Pancreas (tissue), 10 donors: Measurements from ENCODE around the gene MICAL3. TPM values are rescaled to one million over a fixed set of nuclear protein-coding genes. Genes with fewer than 3 reads are reported as not detected.

ENCODE experiments used
- ATAC-seq, 4 donors: fragments of 200-7000 bp; cut with Tn5 transposase; one replicate each; pipeline versions ENCODE4 v1.8.0 to v1.9.1; 2020; ENCODE audit warnings: mild to moderate bottlenecking in 4 of 4, moderate library complexity in 4 of 4
- DNase-seq, 6 donors: peaks; one replicate each; pipeline ENCODE4 v3.0.0-alpha.2; 2020
- FAIRE-seq: peaks from 2 replicates; lab custom pipeline; 2012; peaks lifted over from hg19 to GRCh38; lab: Jason Lieb, UNC
- H3K27ac ChIP-seq, 4 donors: fragments of 200-600 bp; sonication (generic); 1 replicate in 3 of 4; 2 replicates in 1 of 4; pipeline versions ENCODE4 v1.5.0 to v1.8.0; 2020
- H3K27me3 ChIP-seq, 4 donors: fragments of 200-600 bp; one replicate each; pipeline ENCODE4 v1.8.0; 2021
- H3K36me3 ChIP-seq, 3 donors: fragments of 200-600 bp; sonication (generic) in 1 of 3; one replicate each; pipeline versions ENCODE4 v1.5.0 to v1.8.0; 2020 to 2021
- H3K4me1 ChIP-seq, 3 donors: fragments of 200-600 bp; one replicate each; pipeline ENCODE4 v1.8.0; 2021
- H3K4me3 ChIP-seq, 4 donors: fragments of 200-600 bp; sonication (generic) in 2 of 4; one replicate each; pipeline versions ENCODE4 v1.5.0 to v1.8.0; 2020 to 2021
- H3K9me3 ChIP-seq, 4 donors: fragments of 200-600 bp; one replicate each; pipeline ENCODE4 v1.8.0; 2021
- WGBS, 2 donors: extraction: QIAGEN DNeasy Blood & Tissue Kit; methylation state at CpG; one replicate each; pipeline ENCODE4 v1.1.7; 2013; 5-methylcytosine and 5-hydroxymethylcytosine counted together
- intact Hi-C, 3 donors: fragments of 100-400 bp; cut with DNase I; formaldehyde crosslinking; loops; one replicate each; pipeline versions ENCODE4 v1.11.1 to v1.14.2; 2022
- polyA plus RNA-seq, 2 donors: library from polyadenylated mRNA; stranded (reverse); fragments of 200-250 nt; gene quantifications; one replicate each; pipeline ENCODE4 v1.2.3, GENCODE V29; 2013
- total RNA-seq, 6 donors: library from RNA; stranded (reverse); fragmentation: NEBNext Ultra II Directional in 4 of 6; extraction: Animal tissue kit (Norgen Biotek cat#: 25700) in 4 of 6; gene quantifications; one replicate each; pipeline versions ENCODE4 v1.2.1 to v1.2.4, GENCODE V29; 2021 to 2023
- TF ChIP-seq, protein P1 (sequence below), 4 donors: fragments of 200-600 bp; sonication (generic) in 3 of 4; IDR thresholded peaks; one replicate each; pipeline versions ENCODE4 v1.5.0 to v1.8.0; 2021; ENCODE audit warnings: antibody characterized with exemption in 4 of 4
- donor health status: healthy with polysubstance abuse.
- donor health status: DM: no; HTN: no; CAD: no; lungs with moderate emphysema.
- donor health status: DM: no; HTN: no; CAD: no.
- donor health status: control.
- donor health status: control.
- donor health status: Bipolar disorder and iron deficiency.
- donor health status: DM: yes; HTN: yes; CAD: no.
- donor health status: DM: no; HTN: no; CAD: no.
- donor health status: DM: no; HTN: no; CAD: no.
- donor health status: DM: yes; HTN: yes; CAD: no.

Gene MICAL3
- total and polyA plus RNA-seq, 8 donors: 5.9 to 56.8 (median 25.5) TPM

GRCh38 chr22:17853073-17853472, 171.3 kb downstream of the MICAL3 start:
- ATAC-seq (peak in 2 of 4 donors; percentile 34 to 65), FAIRE-seq (no peak), DNase-seq (peak in 1 of 6 donors; percentile 20)
- H3K9me3 ChIP-seq: no peaks in the 10 kb centered on the region
- TF ChIP-seq, protein P1, sequence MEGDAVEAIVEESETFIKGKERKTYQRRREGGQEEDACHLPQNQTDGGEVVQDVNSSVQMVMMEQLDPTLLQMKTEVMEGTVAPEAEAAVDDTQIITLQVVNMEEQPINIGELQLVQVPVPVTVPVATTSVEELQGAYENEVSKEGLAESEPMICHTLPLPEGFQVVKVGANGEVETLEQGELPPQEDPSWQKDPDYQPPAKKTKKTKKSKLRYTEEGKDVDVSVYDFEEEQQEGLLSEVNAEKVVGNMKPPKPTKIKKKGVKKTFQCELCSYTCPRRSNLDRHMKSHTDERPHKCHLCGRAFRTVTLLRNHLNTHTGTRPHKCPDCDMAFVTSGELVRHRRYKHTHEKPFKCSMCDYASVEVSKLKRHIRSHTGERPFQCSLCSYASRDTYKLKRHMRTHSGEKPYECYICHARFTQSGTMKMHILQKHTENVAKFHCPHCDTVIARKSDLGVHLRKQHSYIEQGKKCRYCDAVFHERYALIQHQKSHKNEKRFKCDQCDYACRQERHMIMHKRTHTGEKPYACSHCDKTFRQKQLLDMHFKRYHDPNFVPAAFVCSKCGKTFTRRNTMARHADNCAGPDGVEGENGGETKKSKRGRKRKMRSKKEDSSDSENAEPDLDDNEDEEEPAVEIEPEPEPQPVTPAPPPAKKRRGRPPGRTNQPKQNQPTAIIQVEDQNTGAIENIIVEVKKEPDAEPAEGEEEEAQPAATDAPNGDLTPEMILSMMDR (IDR thresholded peaks at IDR 0.05): no peak
- 82 to 85% methylated on average over 6 of the region's 6 CpGs for WGBS, 2 donors
- H3K4me1 ChIP-seq: no peaks in the 10 kb centered on the region
- peaks cover 0 to 5% (median 0%) of the 10 kb centered on the region in 3 donors for H3K36me3 ChIP-seq
- H3K27me3 ChIP-seq: no peaks in the 10 kb centered on the region
- no peak overlapping the region for H3K4me3 ChIP-seq
- intact Hi-C loops: no loop called here
- no peak overlapping the region for H3K27ac ChIP-seq

DNA sequence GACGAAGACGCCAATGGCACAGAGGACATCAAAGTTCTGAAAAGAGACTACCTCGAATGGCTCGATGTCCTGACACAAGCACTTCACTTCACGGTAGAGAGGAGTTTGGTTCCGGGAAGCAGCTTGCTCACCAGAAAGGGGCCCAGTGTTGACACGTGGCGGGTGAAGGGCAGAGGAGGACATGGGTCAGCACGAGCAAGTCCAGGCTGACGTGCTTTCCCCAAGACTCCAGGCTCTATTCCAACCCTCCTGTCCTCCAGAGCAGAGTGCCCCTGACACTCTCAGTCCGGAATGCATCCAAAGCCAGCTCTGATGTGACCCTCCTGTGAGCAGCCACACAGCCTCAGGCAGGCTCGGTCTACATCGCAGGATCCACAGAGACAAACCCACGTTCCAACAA, 172.6 kb downstream of the MICAL3 start:
- Histone ChIP-seq H3K4me1 (no peaks in the 10 kb centered on the region), H3K27ac (no peak overlapping the region), H3K4me3 (no peak overlapping the region), H3K27me3 (no peaks in the 10 kb centered on the region), H3K9me3 (no peaks in the 10 kb centered on the region), H3K36me3 (peaks cover 0 to 5% (median 0%) of the 10 kb centered on the region in 3 donors)
- FAIRE-seq (no peak), ATAC-seq (peak in 1 of 4 donors; percentile 33), DNase-seq (no peak)
- TF ChIP-seq, protein P1 (IDR thresholded peaks at IDR 0.05): no peak
- intact Hi-C loops: no loop called here
- 87 to 88% methylated on average over 14 of the region's 14 CpGs for WGBS, 2 donors

GRCh38 chr22:17847360-17848078, 176.8 kb downstream of the MICAL3 start:
- TF ChIP-seq, protein P1 (IDR thresholded peaks at IDR 0.05): no peak
- Histone ChIP-seq H3K4me3 (no peak overlapping the region), H3K36me3 (no peaks in the 10 kb centered on the region), H3K27me3 (no peaks in the 10 kb centered on the region), H3K27ac (no peak overlapping the region), H3K9me3 (no peaks in the 10 kb centered on the region), H3K4me1 (no peaks in the 10 kb centered on the region)
- DNase-seq (no peak), ATAC-seq (peak in 1 of 4 donors; percentile 13), FAIRE-seq (no peak)
- 94% methylated on average over 18 of the region's 18 CpGs for WGBS, 2 donors
- intact Hi-C loops: no loop called here

DNA sequence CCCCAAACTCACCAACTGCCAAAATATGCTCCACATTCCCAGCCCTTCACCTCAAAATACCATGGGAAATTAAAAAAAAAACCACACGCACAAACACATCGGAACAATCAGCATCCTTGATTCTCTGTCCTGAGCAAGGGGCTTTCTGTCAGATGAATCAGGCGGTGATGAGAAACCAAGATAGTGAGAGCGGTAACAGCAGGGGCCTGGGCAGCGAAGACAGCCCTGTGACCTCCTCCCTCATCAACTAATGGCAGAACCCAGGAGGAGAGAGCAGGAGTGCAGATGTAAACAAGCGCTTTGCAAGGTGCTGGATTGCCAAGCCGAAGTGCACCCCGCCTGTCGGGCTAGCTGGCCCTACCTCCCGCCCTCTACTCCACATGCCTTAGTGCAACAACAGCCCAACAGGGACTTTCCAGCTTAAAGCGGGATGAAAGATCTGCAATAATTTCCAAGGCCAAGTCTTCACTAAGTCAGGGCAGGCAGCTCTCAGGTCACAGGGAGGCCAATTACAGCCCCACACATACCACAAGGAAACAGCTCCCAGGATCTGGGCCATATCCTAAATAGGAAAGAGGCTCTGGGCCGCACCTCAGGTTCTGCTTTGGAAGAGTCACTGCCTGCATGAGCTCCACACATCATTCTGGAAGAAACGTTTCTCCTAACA, 177.9 kb downstream of the MICAL3 start:
- Histone ChIP-seq H3K4me3 (no peak overlapping the region), H3K9me3 (no peaks in the 10 kb centered on the region), H3K27ac (no peak overlapping the region), H3K4me1 (no peaks in the 10 kb centered on the region), H3K36me3 (peaks cover 0 to 3% (median 0%) of the 10 kb centered on the region in 3 donors), H3K27me3 (no peaks in the 10 kb centered on the region)
- no peak for FAIRE-seq
- TF ChIP-seq, protein P1 (IDR thresholded peaks at IDR 0.05): no peak
- peak in 3 of 4 donors; percentile 40 to 69 (median 62) for ATAC-seq
- no peak for DNase-seq
- WGBS, 2 donors: 76 to 79% methylated on average over 13 of the region's 13 CpGs
- intact Hi-C loops: no loop called here
